GM19463 (cell line): Measurements from ENCODE around the gene EIF1.

Experiments
- ATAC-seq: cut with Tn5 transposase; IDR thresholded peaks from one replicate; pipeline ENCODE4 v1.9.1; 2021; ENCODE audit warnings: mild to moderate bottlenecking, moderate library complexity; ENCODE audit not compliant: unreplicated experiment

EIF1 gene

DNA sequence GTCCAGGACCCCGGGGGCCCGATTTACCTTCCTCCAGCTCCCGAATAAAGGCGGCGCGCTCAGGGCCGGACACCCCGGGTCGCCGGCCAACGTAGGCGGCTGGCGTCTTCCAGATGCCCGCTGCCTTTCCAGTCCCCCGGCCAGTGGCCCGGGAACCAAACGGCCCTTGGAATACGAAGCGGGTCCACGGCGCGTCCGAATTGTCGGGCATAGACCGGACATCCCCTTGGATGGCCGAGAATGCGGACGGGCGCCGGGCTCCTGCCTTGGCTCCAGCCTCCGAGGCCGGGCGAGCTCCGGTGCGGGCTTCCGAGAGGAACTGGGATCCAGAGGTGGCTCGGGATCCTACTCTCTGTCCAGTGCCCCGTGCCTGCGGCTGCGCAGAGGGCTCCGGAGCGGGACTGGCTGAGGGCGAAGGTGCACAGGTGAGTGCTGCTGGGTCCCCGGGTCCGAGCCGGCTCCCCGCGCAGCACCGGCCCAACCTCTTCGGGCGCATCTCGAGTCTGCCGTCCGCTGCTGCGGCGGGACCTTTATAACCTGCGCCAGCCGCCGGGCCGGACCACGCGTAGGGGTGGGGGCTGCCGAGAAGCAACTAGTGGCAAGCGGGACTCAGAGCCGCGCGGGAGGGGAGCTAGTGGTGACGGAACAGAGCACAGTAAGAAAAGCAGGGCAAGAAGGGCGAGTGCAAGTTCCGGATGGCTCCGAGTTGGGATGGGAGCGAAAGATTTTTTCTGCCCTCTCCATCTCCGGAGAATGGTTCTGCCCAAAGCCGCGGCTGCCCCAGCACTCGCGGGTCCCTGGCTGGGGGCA is 45.7 kb downstream of the EIF1 start, which contains the start of gene HAP1:
TSS of gene HAP1 (minus strand) at position 505 of the 810 bp plus-strand sequence. CDS start at position 496, 9 bp downstream.
- ATAC-seq: no peak

DNA sequence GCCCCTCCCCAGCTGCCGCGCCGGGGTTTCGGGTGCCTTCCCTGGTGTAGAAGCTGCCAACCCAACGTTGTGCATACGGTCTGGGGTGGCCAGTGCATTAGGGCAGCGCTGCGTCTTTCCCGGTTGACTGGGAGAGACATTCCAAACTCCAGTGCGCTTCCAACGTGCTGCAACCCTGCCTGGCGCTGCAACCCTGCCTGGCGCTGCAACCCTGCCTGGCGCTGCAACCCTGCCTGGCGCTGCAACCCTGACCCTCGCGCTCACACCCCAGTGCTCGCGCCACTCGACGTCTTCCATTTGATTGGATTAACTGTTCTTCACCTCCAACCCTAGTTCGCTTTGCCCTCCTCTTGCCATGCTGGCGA is 46.2 kb downstream of the EIF1 start:
- no peak for ATAC-seq

DNA sequence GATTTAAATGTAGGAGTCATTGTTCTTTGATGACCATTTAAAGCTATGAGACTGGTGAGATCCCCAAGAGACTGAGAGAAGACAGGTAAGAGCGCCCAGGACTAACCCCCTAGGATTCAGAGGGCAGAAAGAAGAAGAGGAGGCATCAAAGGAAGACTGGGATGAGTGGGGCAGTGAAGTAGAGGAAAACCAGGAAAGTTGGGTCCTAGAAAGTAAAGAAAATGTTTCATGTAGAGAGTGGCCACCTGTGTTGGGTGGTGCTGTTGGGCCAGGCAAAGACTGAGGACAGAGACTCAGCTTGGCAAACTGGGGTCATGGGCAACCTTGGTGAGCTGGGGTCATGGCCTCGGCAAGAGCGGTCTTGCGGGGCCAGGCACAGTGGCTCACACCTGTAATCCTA is 47.1 kb downstream of the EIF1 start:
- no peak for ATAC-seq

DNA sequence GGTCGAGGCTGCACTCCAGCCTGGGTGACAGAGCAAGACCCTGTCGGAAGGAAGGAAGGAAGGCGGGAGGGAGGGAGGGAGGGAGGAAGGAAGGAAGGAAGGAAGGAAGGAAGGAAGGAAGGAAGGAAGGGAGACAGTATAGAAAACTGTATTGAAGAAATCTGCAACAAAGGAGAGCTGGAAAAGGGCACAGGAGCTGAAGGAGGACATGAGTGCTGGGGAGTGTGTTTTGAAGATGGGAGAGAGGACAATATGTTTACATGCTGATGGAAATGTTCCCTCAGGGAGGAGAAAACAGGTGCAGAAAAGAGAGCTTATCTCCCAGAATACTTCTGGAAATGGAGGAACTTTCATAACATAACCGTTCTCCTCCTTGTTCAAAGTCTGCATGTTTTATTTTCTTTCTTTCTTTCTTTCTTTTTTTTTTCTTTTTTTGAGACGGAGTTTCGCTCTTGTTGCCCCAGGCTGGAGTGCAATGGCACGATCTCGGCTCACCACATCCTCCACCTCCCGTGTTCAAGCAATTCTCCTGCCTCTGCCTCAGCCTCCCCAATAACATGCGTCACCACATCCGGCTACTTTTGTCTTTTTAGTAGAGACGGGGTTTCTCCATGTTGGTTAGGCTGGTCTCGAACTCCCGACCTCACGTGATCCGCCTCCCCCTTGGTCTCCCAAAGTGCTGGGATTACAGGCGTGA is 48.4 kb downstream of the EIF1 start:
- no peak for ATAC-seq

DNA sequence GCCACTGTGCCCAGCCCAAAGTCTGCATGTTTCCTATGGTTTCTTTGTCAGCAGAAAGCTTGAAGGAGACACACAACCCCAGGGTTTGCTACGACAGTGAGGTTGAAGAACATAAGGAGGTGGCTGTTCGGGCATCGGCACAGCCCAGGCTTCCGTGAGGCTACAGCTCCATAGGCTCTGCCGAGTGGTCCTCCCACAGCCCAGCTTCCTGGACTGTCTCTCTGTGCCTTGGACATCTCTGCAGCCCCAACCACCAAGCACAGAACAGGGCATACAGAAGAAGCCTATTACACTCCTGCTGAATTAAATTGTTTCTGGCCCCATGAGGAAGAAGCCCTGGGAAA is 49.0 kb downstream of the EIF1 start:
- ATAC-seq: no peak

DNA sequence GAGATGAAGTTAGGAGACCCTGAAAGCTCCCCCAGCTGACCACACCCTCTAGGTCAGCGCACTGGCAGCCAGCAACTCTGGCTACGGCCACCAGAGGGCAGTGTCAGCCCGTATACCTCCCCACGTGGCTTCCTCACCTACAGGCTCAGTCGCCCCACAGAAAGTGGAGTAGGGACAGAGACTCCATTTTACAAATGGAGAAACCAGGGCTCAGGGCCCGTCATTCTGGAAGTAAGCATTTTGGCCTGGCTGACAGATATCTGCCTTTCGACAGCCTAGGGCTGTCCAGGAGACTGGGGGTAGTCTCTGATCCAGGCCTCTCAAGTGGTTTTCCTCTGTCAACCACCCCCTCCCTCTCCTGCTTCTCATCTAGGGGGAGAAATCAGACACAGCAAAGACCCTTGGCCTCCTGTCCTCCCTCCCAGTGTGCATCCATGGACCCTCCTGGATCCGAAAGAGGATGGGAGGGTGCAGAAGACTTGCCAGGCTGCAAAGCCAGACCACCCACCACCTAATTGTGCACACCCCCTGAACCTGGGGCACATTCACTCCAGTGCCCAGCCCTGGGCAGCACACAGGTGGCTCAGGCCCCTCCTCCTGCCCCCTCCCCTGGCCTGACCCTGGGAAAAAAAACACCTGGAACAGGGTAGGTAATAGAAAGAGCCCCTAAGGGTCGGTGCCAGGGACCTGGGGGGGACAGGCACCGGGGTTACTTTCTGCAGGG is 49.6 kb downstream of the EIF1 start:
- peak; percentile 47 for ATAC-seq

DNA sequence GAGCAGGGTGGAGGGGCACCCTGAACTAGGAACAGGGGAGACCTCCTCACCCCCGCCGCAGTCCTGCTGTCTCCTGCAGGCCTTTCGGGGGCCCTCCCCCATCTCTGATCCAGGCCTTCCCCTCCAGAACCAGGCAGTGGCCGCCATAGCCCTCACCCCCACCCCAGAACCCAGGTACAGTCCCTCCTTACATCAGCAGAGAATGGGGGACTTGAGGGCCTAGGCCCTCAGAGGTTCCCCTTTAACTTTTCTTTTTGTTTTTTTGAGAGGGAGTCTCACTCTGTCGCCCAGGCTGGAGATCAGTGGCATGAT is 50.1 kb downstream of the EIF1 start:
- no peak for ATAC-seq

DNA sequence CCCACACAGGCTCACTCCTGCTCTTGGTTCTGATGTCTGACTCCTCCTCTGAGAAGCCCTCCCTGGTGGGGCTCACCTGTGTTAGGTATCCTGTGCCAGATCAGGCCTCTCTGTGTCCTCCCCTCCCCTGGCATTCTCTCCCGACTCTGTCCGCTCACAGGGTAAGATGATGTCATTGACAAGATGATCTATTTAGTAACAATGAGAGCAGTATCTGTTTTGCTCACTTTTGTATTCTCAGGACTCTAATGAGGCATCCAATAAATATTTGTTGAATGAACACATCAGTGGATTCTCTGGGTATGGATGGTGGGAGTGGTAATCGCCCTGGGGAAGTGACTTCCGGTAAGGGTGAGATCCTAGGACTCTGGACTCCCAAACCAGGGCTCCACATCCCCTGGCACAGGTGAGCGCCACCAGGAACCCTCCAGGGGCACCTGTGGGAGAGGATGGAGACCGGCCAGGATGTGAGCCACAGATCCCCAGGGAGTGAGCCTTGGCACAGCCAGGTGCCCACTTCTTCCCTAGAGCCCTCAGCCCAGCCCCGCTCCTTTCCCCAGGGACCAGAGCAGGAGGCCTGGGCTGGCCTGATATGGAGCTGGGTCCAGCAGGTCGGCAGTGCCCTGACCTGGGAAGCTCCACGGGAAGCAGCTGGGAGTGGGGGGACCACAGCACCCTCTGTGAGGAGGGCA is 51.1 kb downstream of the EIF1 start:
- ATAC-seq: no peak

DNA sequence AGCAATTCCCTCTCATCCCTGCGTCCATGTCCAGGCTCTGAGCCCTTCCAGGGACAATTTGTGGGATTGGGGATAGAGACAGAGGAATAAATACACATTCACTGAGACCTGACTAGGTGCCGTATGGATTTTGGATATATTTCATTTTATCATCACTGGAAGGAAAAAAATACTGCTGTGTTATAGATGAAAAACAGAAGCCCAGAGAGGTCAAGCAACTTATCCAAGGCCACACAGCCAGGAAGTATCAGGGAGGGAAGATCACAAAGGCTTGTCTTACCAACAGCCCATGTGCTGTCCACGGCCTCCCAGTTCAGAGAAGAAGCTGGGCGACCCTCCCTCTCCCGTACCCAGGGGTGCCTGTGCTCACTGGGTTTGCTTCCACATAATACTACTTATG is 51.8 kb downstream of the EIF1 start:
- no peak for ATAC-seq

DNA sequence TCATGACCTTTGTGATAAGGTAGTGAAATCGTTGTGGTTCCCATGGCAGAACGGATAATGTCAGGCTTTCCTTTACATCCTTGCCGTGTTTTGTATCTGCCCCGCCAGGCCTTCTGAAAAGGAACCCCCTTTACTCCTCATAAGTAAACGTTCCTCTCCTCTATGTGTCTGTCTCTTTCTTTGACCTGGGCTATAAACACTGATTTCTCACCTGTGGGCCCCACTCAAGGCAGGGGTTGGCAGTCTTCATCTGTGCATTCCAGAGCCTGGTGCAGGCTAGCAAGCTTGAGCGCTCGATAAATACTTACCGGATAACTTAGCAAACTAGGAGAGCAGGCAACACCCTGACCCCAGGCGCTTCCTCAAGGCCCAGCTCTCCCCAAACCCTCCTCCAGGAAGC is 53.0 kb downstream of the EIF1 start:
- ATAC-seq: no peak
